ENCODE results near the gene SAC3D1. TPM values are rescaled to one million over a fixed set of nuclear protein-coding genes. Genes with fewer than 3 reads are reported as not detected.

SAC3D1 gene
- total RNA-seq, 1 experiment from 2014 or later = 8.6 TPM

GRCh38 chr11:65058419-65059054, 17.5 kb downstream of the SAC3D1 start, which contains the start of gene NAALADL1:
NAALADL1 (minus strand) TSS chr11:65058553; CDS start chr11:65058521, 32 bp downstream.
- no peak for DNase-seq (ENCODE audit: extremely low read depth, low read depth)

GRCh38 chr11:65059523-65059922, 18.5 kb downstream of the SAC3D1 start:
- DNase-seq (ENCODE audit: extremely low read depth, low read depth) = no peak

- no peak for DNase-seq (ENCODE audit: extremely low read depth, low read depth)
Measured at GRCh38 chr11:65059959-65060824, 19.2 kb downstream of the SAC3D1 start.

GRCh38 chr11:65060913-65061408, 20.0 kb downstream of the SAC3D1 start:
- no peak for DNase-seq (ENCODE audit: extremely low read depth, low read depth)

GRCh38 chr11:65063532-65063931, 22.5 kb downstream of the SAC3D1 start:
- DNase-seq (ENCODE audit: extremely low read depth, low read depth) = no peak

- DNase-seq (ENCODE audit: extremely low read depth, low read depth) = no peak
Measured at GRCh38 chr11:65064847-65065240, 23.8 kb downstream of the SAC3D1 start.

GRCh38 chr11:65065851-65066250, 24.8 kb downstream of the SAC3D1 start:
- no peak for DNase-seq (ENCODE audit: extremely low read depth, low read depth)

- DNase-seq (ENCODE audit: extremely low read depth, low read depth) = no peak
Measured at GRCh38 chr11:65066315-65066714, 25.3 kb downstream of the SAC3D1 start.

GRCh38 chr11:65066805-65067291, 25.8 kb downstream of the SAC3D1 start:
- DNase-seq (ENCODE audit: extremely low read depth, low read depth) = no peak

- no peak for DNase-seq (ENCODE audit: extremely low read depth, low read depth)
Measured at GRCh38 chr11:65067446-65067845, 26.4 kb downstream of the SAC3D1 start.

- no peak for DNase-seq (ENCODE audit: extremely low read depth, low read depth)
Measured at GRCh38 chr11:65069217-65069616, 28.2 kb downstream of the SAC3D1 start.

GRCh38 chr11:65071907-65072630, 31.1 kb downstream of the SAC3D1 start:
- no peak for DNase-seq (ENCODE audit: extremely low read depth, low read depth)

GRCh38 chr11:65072631-65072966, 31.6 kb downstream of the SAC3D1 start:
- DNase-seq (ENCODE audit: extremely low read depth, low read depth) = no peak

GRCh38 chr11:65077451-65077850, 36.4 kb downstream of the SAC3D1 start:
- DNase-seq (ENCODE audit: extremely low read depth, low read depth) = no peak

GRCh38 chr11:65078151-65078550, 37.1 kb downstream of the SAC3D1 start:
- DNase-seq (ENCODE audit: extremely low read depth, low read depth) = peak; percentile 17

- no peak for DNase-seq (ENCODE audit: extremely low read depth, low read depth)
Measured at GRCh38 chr11:65078786-65079342, 37.9 kb downstream of the SAC3D1 start.

- DNase-seq (ENCODE audit: extremely low read depth, low read depth) = no peak
Measured at GRCh38 chr11:65083134-65083833, 42.3 kb downstream of the SAC3D1 start.

GRCh38 chr11:65083834-65084597, 43.0 kb downstream of the SAC3D1 start, which contains the start of the genes CDCA5 and ZFPL1:
CDCA5 (minus strand) TSS chr11:65084040; CDS start chr11:65083978, 62 bp downstream.
ZFPL1 (plus strand) TSS chr11:65084222; CDS start chr11:65084699, 477 bp downstream.
- DNase-seq (ENCODE audit: extremely low read depth, low read depth) = peak; percentile 89

Measured in NCI-H460 (cell line).